GM12872 (cell line): ENCODE measurements around the gene ISG20L2.
A peak's percentile ranks its signal among the peaks of the same experiment; 100 is the strongest.

Experiments
- CTCF ChIP-seq: IDR thresholded peaks from 3 replicates; pipeline ENCODE4 v1.5.1; 2011; ENCODE audit warnings: low read depth, mild to moderate bottlenecking, low read length, moderate library complexity; ENCODE audit not compliant: insufficient read depth

Gene ISG20L2

GRCh38 chr1:156691665-156692440, 36.7 kb downstream of the ISG20L2 start:
- no peak for TF ChIP-seq CTCF

DNA sequence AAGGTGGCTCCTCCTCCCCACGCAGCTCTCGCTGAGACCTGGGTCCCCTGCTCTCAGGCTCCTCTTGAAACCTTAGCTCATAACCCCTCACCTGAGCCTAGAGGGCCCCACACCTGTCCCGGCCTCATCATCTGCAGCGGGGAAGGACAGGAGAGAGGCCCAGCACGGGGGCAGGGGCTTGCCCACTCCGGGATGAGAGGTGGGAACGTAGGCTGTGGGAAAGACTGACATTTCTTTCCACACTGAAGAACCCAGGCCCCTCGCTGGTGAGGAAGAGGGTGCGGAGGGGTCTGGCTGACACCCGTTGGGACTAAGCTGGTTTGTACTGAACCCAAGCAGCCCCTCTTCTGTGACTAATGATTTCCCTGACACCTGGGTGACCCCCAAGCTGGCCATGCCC, 37.4 kb downstream of the ISG20L2 start:
- TF ChIP-seq CTCF: no peak

- TF ChIP-seq CTCF: no peak
These were observed 37.9 kb downstream of the ISG20L2 start for GRCh38 chr1:156690675-156691036.

GRCh38 chr1:156689953-156690674, 38.5 kb downstream of the ISG20L2 start:
- TF ChIP-seq CTCF: no peak

- peak; percentile 98 for TF ChIP-seq CTCF
These were observed 39.3 kb downstream of the ISG20L2 start for GRCh38 chr1:156689035-156689952.

GRCh38 chr1:156684227-156684782, 44.3 kb downstream of the ISG20L2 start:
- 0 out of 3 replicates have a peak, but pooled peaks have one; percentile 17 for TF ChIP-seq CTCF
